NB4 (cell line): ENCODE results near the gene INSIG1.

Experiments used
- DNase-seq: peaks from one replicate; pipeline ENCODE4 v3.0.0; 2010; ENCODE audit warnings: low read depth
- H3K4me3 ChIP-seq: one replicate; pipeline ENCODE4 v1.5.1; 2011; ENCODE audit warnings: mild to moderate bottlenecking, low read depth, low read length, moderate library complexity
- MAX ChIP-seq: IDR thresholded peaks from 2 replicates; pipeline ENCODE4 v1.6.1; 2011; ENCODE audit warnings: low read depth, low read length
- MYC ChIP-seq: IDR thresholded peaks from 2 replicates; pipeline ENCODE4 v1.6.1; 2011; ENCODE audit warnings: low read depth, low read length
- POLR2A ChIP-seq: IDR thresholded peaks from 2 replicates; pipeline ENCODE4 v1.6.1; 2011; ENCODE audit warnings: mild to moderate bottlenecking; ENCODE audit not compliant: insufficient read length; ENCODE audit errors: extremely low read depth
- TF ChIP-seq, protein P1 (sequence below): IDR thresholded peaks from one replicate; pipeline ENCODE4 v1.5.1; 2012; ENCODE audit warnings: low read depth, low read length

Gene INSIG1

GRCh38 chr7:155344618-155345433, 47.1 kb downstream of the INSIG1 start:
- H3K4me3 ChIP-seq, result peak overlapping the region; percentile 36
- TF ChIP-seq POLR2A, result no peak
- peak; percentile 64 for TF ChIP-seq MAX
- 0 out of 2 replicates have a peak, but pooled peaks have one; percentile 35 for TF ChIP-seq MYC
- TF ChIP-seq, protein P1, sequence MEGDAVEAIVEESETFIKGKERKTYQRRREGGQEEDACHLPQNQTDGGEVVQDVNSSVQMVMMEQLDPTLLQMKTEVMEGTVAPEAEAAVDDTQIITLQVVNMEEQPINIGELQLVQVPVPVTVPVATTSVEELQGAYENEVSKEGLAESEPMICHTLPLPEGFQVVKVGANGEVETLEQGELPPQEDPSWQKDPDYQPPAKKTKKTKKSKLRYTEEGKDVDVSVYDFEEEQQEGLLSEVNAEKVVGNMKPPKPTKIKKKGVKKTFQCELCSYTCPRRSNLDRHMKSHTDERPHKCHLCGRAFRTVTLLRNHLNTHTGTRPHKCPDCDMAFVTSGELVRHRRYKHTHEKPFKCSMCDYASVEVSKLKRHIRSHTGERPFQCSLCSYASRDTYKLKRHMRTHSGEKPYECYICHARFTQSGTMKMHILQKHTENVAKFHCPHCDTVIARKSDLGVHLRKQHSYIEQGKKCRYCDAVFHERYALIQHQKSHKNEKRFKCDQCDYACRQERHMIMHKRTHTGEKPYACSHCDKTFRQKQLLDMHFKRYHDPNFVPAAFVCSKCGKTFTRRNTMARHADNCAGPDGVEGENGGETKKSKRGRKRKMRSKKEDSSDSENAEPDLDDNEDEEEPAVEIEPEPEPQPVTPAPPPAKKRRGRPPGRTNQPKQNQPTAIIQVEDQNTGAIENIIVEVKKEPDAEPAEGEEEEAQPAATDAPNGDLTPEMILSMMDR, result peak; percentile 73
- DNase-seq, result peak; percentile 91

DNA sequence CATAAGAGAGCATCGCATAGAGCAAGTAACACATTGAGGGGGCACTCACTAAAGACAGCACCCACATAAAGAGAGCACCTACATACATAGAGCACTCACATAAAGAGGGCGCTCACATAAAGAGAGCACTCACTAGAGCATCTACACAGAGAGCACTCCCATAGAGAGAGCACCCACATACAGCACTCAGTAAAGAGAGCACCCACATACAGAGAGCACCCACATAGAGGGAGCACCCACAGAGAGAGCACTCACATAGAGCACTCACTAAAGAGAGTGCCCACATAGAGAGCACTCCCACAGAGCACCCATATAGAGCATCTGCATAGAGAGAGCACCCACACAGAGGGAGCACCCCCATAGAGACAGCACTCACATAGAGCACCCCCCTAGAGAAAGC, 47.8 kb downstream of the INSIG1 start:
- TF ChIP-seq MAX (no peak), MYC (no peak), POLR2A (no peak)
- TF ChIP-seq, protein P1, result no peak
- DNase-seq, result no peak
- no peak overlapping the region for H3K4me3 ChIP-seq

- no peak overlapping the region for H3K4me3 ChIP-seq
- TF ChIP-seq MAX (no peak), POLR2A (no peak)
- TF ChIP-seq, protein P1, result no peak
- DNase-seq, result peak; percentile 2
Observed at GRCh38 chr7:155346285-155346684, 48.6 kb downstream of the INSIG1 start.

- TF ChIP-seq POLR2A (no peak), MYC (no peak), MAX (no peak)
- TF ChIP-seq, protein P1, result no peak
- no peak for DNase-seq
- no peak overlapping the region for H3K4me3 ChIP-seq
Observed at GRCh38 chr7:155348806-155349205, 51.1 kb downstream of the INSIG1 start.

GRCh38 chr7:155349601-155350331, 52.1 kb downstream of the INSIG1 start:
- H3K4me3 ChIP-seq, result no peak overlapping the region
- DNase-seq, result no peak
- no peak for TF ChIP-seq MAX
- no peak for TF ChIP-seq POLR2A
- no peak for TF ChIP-seq MYC
- TF ChIP-seq, protein P1, result no peak
